ENCODE data around the gene WDR77. TPM values are rescaled to one million over a fixed set of nuclear protein-coding genes. Genes with fewer than 3 reads are reported as not detected.

Gene WDR77
- total and polyA plus RNA-seq, 2 experiments from 2014 or later: 37.3 to 55.3 TPM

DNA sequence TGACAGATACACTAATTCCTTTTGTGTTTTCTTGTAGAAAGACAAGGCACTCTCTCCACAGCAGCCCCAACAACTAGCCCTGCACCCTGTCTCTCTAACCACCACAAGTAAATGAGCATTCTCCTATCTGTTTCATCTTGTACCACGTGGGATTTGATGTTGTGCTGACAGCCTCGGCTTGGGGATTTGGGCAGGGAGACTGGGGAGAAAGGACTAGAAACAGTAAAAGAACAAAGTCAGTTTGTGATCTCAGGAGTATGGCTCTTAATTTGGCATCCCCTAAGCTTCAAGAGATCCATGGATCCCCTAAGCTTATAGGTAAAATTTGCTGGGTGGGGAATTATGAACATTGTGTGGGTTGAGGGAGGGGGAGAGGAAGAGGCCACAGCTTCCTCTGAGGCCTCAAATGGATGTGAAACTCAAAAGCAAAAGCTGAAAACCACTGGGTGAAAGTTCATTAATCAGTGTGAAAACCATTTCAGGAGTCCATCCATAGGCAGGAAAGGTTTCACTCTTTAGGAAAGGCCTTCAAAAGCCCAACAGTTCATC lies 27.8 kb upstream of the WDR77 start:
- no peaks in the 10 kb centered on the region for H3K36me3 ChIP-seq (replicated peaks; ENCODE audit: insufficient read depth, low read depth)
- H3K9me3 ChIP-seq (ENCODE audit: low read depth): no peaks in the 10 kb centered on the region
- no peaks in the 10 kb centered on the region for H3K27me3 ChIP-seq
- H3K27ac ChIP-seq: no peak overlapping the region
- H3K9me2 ChIP-seq (replicated peaks; ENCODE audit: insufficient read depth): no peaks in the 10 kb centered on the region
- no peak overlapping the region for H3K4me2 ChIP-seq
- no peaks in the 10 kb centered on the region for H3K79me2 ChIP-seq
- H3K4me1 ChIP-seq (ENCODE audit: insufficient read depth): peaks cover 2% of the 10 kb centered on the region
- DNase-seq (ENCODE audit: low spot score): no peak
- 49% methylated on average over 2 of the region's 2 CpGs for WGBS (ENCODE audit: low lambda C conversion rate, missing lambda C conversion rate)
- no peak overlapping the region for H3K4me3 ChIP-seq
- no peaks in the 10 kb centered on the region for H4K20me1 ChIP-seq (ENCODE audit: insufficient read depth, poor library complexity, severe bottlenecking)
- H2AFZ ChIP-seq: no peak overlapping the region
- TF ChIP-seq EZH2 (IDR thresholded peaks at IDR 0.05; ENCODE audit: borderline replicate concordance): no peak
- TF ChIP-seq, protein P1, sequence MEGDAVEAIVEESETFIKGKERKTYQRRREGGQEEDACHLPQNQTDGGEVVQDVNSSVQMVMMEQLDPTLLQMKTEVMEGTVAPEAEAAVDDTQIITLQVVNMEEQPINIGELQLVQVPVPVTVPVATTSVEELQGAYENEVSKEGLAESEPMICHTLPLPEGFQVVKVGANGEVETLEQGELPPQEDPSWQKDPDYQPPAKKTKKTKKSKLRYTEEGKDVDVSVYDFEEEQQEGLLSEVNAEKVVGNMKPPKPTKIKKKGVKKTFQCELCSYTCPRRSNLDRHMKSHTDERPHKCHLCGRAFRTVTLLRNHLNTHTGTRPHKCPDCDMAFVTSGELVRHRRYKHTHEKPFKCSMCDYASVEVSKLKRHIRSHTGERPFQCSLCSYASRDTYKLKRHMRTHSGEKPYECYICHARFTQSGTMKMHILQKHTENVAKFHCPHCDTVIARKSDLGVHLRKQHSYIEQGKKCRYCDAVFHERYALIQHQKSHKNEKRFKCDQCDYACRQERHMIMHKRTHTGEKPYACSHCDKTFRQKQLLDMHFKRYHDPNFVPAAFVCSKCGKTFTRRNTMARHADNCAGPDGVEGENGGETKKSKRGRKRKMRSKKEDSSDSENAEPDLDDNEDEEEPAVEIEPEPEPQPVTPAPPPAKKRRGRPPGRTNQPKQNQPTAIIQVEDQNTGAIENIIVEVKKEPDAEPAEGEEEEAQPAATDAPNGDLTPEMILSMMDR (IDR thresholded peaks at IDR 0.05; ENCODE audit: poor library complexity): no peak
- TF ChIP-seq EZH2phosphoT487 (IDR thresholded peaks at IDR 0.05; ENCODE audit: low read depth, severe bottlenecking, unreplicated experiment): no peak

DNA sequence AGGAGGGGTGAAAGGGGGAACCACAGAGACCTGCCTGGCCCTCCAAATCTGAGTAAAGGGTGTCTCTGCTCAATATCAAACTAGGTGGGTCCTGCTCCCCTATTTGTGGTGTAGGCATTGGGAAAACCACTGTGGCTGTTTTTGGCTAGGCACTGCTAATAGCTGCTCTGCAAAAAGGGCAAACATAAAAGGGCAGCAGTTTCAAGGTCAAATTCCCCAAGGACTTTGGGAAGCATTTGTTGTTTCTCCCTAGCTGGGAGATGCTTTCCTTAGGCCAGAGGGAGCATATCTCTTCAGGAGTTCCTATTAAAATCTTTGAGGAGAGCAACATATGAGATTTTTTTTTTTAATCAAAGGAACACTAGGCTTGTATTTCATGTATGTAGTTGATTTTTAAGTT lies 27.2 kb upstream of the WDR77 start:
- Histone ChIP-seq H4K20me1 (ENCODE audit: insufficient read depth, poor library complexity, severe bottlenecking) (no peaks in the 10 kb centered on the region), H3K27ac (no peak overlapping the region), H3K9me2 (replicated peaks; ENCODE audit: insufficient read depth) (no peaks in the 10 kb centered on the region), H2AFZ (no peak overlapping the region), H3K79me2 (no peaks in the 10 kb centered on the region), H3K4me3 (no peak overlapping the region), H3K36me3 (replicated peaks; ENCODE audit: insufficient read depth, low read depth) (no peaks in the 10 kb centered on the region), H3K4me1 (ENCODE audit: insufficient read depth) (no peaks in the 10 kb centered on the region), H3K27me3 (no peaks in the 10 kb centered on the region), H3K4me2 (no peak overlapping the region), H3K9me3 (ENCODE audit: low read depth) (no peaks in the 10 kb centered on the region)
- DNase-seq (ENCODE audit: low spot score): no peak
- TF ChIP-seq, protein P1 (IDR thresholded peaks at IDR 0.05; ENCODE audit: poor library complexity): no peak
- TF ChIP-seq EZH2 (IDR thresholded peaks at IDR 0.05; ENCODE audit: borderline replicate concordance): no peak

DNA sequence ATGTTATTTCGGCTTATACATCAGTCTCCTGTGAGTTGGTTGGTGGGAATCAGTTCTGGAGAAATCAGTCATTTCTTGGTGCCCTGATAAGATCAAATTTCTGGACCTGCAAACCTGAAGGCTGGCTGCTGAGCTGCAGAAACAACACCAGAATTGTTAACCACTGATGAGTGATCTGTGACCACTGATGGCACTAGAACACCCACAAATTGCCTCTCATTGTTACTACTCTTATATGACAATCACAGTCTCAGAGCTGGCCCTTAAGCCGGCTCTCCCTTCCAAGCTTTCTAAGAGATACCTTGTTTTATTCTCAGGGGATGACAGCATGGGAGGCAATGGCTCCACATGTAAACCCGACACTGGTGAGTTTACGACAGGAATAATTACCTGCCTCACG lies 26.6 kb upstream of the WDR77 start:
- 78% methylated on average over 5 of the region's 5 CpGs for WGBS (ENCODE audit: low lambda C conversion rate, missing lambda C conversion rate)
- H3K36me3 ChIP-seq (replicated peaks; ENCODE audit: insufficient read depth, low read depth): no peaks in the 10 kb centered on the region
- no peak for TF ChIP-seq EZH2 (IDR thresholded peaks at IDR 0.05; ENCODE audit: borderline replicate concordance)
- TF ChIP-seq, protein P1 (IDR thresholded peaks at IDR 0.05; ENCODE audit: poor library complexity): no peak
- TF ChIP-seq EZH2phosphoT487 (IDR thresholded peaks at IDR 0.05; ENCODE audit: low read depth, severe bottlenecking, unreplicated experiment): no peak

DNA sequence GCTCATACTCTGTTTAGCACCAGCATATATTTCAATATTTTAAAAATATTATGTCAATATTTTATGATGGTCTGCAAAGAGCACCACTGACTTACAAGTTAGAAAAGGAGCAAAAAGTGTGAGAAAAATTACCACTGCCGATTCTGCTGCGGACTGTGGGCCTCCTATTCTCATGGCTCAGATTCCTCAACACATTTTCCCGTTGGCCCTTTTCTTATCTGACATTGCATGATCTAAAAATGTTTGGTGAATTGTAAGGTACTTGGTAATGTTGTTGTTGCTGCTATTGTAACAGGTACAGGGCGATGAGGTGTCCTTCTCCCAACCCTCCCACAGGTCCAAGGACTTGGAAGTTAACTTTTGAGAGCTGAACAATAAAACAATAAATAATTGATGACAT lies 25.5 kb upstream of the WDR77 start:
- Histone ChIP-seq H2AFZ (no peak overlapping the region), H3K9me2 (replicated peaks; ENCODE audit: insufficient read depth) (no peaks in the 10 kb centered on the region), H3K9me3 (ENCODE audit: low read depth) (no peaks in the 10 kb centered on the region), H4K20me1 (ENCODE audit: insufficient read depth, poor library complexity, severe bottlenecking) (no peaks in the 10 kb centered on the region), H3K36me3 (replicated peaks; ENCODE audit: insufficient read depth, low read depth) (no peaks in the 10 kb centered on the region), H3K4me2 (no peak overlapping the region), H3K27ac (no peak overlapping the region), H3K79me2 (no peaks in the 10 kb centered on the region), H3K4me3 (no peak overlapping the region), H3K4me1 (ENCODE audit: insufficient read depth) (no peaks in the 10 kb centered on the region), H3K27me3 (no peaks in the 10 kb centered on the region)
- DNase-seq (ENCODE audit: low spot score): no peak
- 90% methylated on average over 4 of the region's 4 CpGs for WGBS (ENCODE audit: low lambda C conversion rate, missing lambda C conversion rate)
- TF ChIP-seq EZH2phosphoT487 (IDR thresholded peaks at IDR 0.05; ENCODE audit: low read depth, severe bottlenecking, unreplicated experiment) (no peak), EZH2 (IDR thresholded peaks at IDR 0.05; ENCODE audit: borderline replicate concordance) (no peak)
- TF ChIP-seq, protein P1 (IDR thresholded peaks at IDR 0.05; ENCODE audit: poor library complexity): no peak

More for the DNA sequence above, 26.6 kb upstream of the WDR77 start:
- H3K79me2 ChIP-seq: no peaks in the 10 kb centered on the region
- no peaks in the 10 kb centered on the region for H3K9me3 ChIP-seq (ENCODE audit: low read depth)
- H3K4me3 ChIP-seq: no peak overlapping the region
- H3K9me2 ChIP-seq (replicated peaks; ENCODE audit: insufficient read depth): no peaks in the 10 kb centered on the region
- no peak overlapping the region for H3K27ac ChIP-seq
- no peaks in the 10 kb centered on the region for H4K20me1 ChIP-seq (ENCODE audit: insufficient read depth, poor library complexity, severe bottlenecking)
- no peak overlapping the region for H3K4me2 ChIP-seq
- no peak for DNase-seq (ENCODE audit: low spot score)
- H3K27me3 ChIP-seq: no peaks in the 10 kb centered on the region
- H2AFZ ChIP-seq: no peak overlapping the region
- H3K4me1 ChIP-seq (ENCODE audit: insufficient read depth): no peaks in the 10 kb centered on the region
